ENCODE data around the gene ITPK1.
A peak's percentile ranks its signal among the peaks of the same experiment; 100 is the strongest.
"Not testable (repeated sequence)": the region's sequence is repeated elsewhere in the genome, so short reads cannot be mapped to it uniquely, and the experiment has no call there.

Gene ITPK1

DNA sequence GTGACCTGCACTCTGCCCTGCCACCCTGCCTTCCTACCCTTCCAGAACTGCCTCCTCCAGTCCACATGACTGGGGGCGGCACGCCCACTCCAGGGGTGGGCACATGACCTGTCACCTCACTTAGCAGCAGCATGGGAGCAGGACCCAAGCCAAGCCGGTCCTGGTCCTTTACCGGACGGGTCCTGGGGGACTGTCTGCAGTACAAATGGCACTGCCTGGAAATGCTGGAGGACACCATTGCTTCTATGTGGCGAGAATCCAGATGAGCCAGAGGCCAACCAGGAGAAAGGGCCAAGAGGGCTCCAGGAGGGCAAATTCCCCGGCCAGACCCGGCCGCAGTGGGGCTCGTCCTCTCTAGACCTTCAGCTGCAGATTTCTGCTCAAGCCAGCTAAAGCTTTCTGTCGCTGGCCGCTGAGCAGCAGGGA is 33.1 kb downstream of the ITPK1 start:
- DNase-seq: no peak

DNA sequence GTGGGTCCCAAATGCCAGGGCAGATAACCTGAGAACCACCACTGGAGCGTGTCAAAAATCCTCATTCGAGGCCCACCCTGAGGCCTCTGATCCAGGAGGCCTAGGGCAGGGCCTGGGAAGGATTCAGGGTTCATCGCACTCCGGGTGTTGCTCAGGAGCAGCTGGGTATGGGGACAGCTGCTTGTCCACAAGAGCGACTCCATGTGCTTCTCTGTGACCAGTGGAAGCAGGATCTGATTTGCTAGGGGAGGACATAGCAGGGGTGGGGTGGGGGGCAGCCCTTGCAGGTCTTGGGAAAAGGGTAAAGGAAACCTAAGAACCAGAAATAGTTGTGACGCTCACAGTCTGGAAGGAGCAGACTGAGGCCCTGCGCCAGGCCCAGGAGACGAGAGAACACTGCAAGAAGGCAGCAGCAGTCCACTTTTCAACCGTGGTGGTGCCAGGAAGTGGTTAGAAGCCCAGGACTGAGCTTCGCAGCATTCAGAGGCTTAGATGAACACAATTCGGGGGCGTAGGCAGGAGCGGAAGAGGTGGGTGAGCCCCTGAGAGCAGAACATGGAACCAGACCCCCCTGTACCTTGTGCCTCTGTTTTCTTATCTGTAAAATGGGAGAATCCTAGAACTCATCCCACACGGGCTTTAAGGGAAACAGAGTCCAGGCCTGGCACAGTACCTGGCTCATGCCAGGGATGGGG is 33.7 kb downstream of the ITPK1 start:
- DNase-seq: no peak

DNA sequence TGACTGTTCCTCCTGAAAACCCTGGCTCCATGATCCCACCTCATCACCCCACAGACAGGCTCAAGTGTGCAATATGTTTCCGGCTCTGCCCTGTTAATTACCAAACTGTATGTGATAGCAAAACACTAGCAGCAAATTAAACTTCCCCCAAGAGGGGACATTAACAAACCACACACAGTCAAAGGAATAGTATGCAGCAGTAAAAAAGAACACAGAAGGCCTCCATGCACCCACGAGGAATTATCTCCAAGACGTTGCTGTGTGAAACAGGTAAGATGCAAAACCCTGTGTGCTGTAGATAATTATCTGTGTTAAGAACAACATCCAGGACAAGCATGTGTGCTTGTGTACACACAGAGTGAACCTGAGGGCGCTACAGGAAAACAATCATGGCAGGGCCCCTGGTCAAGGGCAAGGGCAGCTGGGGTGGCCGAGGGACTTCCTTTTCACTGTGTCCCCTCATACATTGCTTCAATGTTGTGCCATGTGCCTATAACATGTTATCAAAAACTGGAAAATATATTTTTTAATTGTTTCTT is 35.8 kb downstream of the ITPK1 start:
- no peak for DNase-seq

DNA sequence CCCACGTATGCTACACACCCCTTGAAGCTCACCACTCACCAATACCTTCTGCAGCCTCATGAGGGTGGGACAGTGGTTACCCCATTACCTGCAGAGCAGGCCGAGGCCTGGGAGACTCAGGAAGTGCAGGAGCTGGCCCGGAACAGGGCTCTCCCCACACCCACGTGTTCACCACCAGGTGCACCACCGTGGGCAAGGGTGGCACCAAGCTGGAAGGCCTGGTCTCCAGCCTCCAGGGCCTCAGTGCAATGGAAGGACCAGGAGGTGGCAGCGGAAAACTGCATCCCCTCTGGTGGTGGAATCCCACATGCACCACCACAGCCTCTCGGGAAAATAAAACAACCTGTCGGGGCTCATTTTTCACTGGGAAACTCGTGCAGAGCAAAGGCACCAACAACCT is 36.4 kb downstream of the ITPK1 start:
- no peak for DNase-seq

DNA sequence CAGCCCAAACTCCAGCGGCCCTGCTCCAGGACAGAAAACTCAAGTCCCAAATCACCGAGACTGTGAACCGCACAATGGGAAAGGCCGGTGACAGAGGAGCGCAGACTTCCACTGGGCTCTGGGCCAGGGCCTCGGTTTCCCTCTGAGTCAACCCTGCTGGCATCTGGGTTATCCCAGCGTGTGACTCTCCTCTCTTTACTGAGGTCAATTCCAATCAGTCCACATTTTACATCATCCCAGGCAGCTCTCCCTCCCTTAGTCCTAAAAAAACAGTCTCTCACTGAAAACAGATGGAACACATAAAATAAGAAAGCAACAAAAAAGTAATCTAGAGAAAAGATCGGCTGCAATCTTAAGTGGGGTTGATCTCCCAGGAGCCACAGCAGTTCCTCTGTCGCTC is 36.9 kb downstream of the ITPK1 start:
- DNase-seq: no peak

DNA sequence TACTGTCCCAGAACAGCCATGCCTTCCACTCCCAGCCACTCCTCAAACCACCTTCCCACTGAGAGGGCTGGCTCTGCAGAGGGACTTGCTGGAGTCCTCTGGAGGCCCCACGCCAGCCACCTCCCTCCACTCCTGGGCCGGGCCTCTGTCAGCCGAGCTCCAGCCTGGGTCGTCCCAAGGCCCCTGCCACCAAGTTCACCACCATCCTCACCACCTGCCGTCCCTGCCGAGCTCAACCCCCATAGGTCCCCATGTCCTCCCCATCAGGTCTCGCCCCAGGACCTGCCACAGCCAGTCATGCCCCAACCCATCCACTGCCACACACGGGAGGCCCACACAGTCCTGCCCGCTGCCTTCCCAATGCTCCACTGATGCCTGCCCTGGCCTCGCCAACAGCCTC is 39.0 kb downstream of the ITPK1 start:
- DNase-seq: no peak

DNA sequence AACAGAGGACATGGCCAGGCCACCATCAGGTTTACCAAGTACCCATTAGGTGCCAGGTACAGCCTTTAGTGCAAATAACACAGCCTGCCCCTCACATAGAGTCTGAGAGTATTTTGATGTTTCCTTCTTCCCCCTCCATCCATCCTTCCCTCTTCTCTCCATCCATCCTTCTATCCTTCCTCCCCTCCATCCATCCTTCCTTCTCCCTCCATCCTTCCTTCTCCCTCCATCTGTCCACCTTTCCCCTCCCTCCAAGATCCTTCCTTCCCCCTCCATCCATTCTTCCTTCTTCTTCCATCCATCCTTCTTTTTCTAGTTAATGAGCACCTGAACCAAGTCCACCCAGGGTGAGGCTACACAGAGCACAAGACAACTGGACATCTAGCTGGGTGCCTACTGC is 39.8 kb downstream of the ITPK1 start:
- no peak for DNase-seq

DNA sequence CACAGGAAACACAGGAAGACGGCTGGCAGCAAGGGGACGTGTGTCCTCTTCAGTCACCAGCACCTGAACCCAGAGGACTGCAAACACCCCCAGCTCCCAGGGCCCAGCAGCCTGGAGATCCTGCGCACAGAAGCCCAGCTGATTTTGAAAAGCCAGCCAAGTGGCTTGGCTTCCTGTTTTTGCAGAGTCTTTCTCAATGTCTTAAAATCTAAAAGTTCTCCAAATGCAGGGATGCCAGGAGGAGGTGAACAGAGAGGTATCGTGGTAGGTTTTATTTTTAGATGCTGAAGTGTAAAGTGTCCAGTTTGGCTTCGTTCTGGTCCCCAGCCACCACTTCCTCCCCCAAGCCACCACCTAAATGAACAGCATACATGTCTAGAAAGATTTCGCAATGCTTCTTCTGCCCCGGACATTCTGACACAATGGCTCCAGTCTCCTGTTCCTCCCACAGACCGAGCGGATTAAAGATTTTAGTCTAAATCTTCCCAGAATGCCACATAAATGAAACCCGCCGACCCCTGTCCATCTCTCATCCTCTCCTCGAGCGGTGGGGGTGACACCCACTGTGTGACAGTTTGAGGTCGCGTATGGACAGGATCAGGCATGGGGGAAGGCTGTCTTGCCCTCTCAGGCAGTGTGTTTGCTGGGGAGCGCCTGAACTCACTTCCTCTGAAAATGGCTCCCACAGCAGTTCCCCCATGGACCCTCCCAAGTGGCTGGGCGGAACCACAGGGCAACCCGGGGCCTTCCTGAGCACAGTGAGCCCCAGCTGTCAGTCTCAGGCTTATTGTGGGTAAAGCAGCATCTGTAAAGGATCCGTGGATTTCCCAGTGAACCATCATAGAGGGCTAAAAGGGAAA is 41.6 kb downstream of the ITPK1 start:
- peak; percentile 96 for DNase-seq

DNA sequence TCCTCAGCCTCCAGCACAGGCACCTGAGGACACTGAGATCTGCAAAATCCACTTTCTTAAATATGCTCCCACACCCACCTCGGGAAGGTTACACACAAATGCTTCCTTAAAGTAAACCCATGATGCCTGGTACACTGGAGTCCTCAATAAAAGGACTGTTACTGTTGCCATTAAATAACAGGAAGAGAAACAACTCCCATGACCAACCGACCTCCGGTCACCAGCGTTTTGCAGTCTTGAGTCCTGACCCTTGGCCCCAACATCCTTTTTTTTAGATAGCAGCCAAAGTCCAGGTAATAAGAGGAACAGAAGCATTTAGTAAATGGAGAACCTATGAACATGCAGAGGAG is 42.4 kb downstream of the ITPK1 start:
- DNase-seq: peak; percentile 72

DNA sequence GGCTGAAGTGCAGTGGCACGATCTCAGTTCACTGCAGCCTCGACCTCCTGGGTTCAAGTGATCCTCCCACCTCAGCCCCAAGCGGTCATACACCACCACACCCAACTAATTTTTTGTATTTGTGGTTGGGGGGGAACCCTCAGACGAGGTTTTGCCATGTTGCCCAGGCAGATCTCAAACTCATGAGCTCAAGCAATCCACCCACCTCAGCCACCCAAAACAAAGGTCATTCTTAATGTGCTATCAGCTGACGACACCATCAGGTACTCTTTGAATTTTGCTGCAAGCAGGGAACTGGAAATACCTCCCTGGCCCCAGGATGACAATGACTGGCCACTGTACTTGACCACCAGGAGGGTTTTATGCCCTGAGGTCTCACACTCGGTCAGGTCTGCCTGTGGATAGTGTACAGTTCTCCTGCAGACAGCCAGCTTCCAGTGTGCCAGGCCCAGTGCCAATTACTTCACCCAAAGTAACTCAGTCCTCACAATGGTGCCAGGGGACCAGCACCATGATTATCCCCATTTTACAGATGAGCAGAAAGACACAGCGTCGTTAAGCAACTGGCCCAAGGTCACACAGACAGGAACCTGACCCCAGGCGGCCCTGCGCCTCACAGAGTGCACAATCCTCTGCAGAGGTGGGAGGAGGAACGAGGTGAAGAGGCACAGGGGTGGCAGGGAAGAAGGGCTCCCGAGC is 42.9 kb downstream of the ITPK1 start:
- DNase-seq: no peak

DNA sequence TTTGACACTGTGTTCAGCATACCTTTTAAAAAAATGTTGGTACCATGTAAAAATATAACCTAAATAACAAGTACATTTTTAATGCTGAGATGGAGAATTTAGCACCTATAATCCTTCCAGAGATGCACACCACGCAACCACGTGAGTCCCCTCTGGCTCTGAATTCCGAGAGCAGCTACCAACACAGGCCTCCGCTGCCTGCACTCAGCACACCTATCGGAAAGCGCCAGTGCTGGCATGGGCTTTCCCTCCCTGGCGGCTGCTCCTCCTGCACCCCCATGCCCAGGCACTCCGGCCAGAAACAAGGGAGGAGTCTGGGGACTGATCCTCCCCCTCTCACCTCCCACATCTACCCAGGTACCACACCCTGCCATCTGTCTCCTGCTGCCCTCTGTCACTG is 47.0 kb downstream of the ITPK1 start:
- DNase-seq: no peak

DNA sequence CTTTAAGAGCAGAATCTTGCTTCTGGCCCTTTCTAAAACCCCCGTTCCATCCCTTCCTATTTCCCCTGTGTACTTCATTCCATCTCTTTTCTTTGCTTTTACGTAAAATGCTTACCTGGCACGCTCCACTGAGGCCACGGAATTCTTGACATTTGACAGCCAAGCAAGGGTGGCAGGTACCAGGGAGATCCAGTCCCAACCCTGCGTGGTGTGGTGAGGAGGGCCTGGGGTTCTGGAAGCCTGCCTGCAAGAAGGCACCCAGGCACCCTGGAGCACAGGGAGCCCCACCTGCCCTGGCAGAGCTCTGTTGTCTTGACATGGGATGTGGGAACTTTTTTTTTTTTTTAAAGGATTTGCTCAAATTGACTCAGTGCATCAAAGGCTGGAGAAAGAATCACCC is 48.6 kb downstream of the ITPK1 start:
- DNase-seq: no peak

DNA sequence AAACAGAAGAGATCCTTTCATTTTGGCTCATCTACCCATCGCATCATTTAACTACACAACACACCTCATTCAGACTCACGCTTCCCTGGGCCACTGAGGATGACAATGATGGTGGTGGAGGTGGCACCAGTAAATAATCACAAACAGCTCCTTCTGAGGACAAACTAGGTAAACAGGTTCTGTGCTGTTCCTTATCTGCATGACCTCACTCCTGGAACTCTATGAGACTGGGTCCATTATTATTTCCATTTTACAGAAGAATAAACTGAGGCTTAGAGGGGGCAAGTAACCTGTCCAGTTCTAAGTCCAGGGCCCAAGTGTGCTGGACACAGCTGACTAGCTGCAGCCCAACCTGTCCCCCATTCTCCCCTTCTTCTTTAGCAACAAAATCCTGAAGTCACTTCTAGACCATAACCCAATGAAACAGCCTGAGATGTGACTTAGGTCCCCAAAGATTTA is 50.4 kb downstream of the ITPK1 start:
- no peak for DNase-seq

DNA sequence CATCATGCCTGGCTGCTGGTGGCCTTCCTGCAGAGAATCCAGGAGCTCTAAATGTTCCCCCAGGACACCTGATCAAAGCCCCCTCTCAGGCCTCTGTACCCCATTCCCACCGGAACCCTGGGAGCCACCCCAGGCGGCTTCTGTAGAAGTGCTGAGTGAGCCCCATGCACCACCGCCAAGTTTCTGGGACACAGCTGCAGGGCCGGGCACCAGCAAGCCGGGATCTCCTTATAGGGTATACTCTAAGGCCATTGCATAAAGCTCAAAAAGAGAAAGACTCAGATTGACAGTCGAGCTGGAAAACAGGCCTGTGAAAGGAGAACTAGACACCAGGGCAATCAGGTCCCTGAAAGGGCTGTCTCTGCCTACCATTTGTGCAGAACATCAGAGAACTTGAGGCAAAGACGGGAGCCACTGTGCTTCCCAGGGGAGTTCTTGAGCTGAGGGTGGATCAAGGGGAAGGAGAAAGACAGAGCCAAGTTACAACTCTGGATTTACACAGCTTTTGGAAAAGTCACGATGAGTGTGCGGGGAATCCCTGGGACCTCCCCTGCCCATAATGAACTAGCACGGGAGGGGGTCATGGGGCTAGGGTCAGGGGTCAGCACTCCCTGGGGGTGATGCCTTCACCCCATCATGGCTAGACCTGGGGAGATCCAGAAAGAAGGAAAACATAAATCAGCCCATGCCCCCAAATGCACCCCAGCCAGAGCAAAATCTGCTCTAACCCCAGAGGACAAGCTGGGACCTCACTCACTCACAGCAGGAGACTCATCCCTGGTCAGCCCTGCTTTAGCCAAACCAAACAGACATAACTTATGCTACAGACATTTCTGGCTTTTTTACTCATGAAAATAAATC is 51.1 kb downstream of the ITPK1 start:
- DNase-seq: no peak

DNA sequence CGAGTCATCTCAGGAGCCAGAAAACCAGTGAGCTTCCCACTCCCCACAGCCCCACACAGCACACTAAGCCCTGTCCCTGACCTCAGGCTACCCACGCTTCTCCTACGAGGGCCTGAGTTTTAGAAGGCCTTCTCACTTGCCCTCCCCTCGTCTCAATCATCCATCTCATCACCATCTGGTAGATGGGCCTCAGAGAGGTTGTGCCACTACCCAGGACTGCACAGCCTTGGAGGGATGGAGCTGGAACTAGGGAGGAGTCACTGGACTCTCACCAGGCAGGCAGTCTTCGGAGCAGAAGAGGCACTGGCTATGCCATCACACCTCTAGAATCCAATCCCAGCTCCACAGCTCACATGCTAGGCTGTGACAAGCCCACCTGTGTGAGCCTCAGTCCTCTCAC is 52.3 kb downstream of the ITPK1 start:
- DNase-seq: no peak

DNA sequence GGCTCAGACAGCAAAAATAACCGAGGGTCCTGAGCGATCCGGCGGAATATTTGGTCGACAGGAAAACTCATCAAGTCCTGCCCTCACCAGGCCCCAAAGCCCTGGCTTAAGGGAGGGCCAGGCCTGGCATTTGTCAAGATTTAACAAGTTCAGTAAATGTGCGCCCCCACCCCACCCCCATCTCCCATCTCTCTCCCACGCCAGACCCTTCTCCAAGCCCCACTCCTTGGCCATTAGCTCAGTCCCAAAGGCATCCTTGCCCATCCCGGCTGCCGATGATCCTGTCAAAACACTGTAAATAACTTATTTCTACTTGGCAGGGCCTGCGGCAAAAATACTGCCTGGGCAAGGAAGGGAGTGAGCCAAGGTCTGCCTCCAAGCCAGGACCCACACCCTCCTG is 52.8 kb downstream of the ITPK1 start:
- no peak for DNase-seq

DNA sequence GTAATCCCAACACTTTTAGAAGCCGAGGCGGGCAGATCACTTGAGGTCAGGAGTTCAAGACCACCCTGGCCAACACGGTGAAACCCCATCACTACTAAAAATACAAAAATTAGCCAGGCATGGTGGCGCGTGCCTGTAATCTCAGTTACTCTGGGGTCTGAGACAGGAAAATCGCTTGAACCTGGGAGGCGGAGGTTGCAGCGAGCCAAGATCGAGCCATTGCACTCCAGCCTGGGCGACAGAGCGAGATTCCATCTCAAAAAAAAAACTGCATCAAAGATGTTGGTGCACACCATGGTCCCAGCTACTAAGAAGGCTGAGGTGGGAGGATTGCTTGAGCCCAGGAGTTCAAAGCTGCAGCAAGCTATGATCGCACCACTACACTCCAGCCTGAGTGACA is 53.7 kb downstream of the ITPK1 start:
- not testable (repeated sequence) for DNase-seq

DNA sequence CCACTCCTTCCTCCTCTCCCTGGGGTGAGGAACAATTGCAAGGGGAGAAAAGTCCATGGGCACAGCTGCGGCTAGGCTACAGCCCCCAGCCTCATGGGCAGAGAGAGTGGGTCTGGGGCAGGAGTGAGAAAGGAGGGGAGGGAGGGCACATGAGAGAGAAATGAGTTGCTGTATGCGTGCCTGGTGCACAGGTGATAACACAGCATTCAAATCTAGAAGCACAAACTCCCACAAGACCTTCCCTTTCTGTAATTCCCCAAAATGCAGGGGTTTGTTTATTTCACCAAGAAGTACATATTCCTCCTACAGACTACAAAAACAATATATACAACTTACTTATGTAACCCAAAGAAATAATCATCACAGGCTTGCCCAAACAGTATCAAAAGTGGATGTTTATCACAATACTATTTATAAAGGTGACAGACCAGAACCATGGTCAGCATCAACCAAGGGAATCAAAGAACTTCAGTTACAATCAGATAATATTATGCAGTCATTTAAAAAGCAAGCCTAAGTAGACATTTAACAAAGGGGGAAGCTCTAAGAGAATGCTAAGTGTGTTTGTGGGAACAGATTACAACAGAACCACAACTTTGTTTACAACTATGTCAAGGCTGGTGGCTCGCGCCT is 54.2 kb downstream of the ITPK1 start:
- DNase-seq: no peak

DNA sequence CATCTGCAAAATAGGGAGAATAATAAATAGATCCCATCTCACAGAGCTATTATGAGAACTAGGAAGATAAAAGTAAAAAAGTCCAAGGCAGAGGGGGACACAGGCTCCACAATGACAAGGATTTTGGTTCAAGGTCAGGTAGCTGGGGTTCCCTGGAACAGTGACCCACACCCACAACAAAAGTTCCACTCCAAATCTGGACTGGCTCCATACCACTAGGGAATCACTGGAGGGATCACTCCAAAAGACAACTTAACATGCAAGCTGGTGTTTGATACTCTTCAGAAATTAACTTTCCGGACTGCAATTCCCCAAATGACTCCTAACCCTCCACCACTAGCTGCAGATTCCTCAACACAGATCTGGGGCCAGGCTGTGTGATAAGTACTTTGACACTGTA is 54.9 kb downstream of the ITPK1 start:
- no peak for DNase-seq

DNA sequence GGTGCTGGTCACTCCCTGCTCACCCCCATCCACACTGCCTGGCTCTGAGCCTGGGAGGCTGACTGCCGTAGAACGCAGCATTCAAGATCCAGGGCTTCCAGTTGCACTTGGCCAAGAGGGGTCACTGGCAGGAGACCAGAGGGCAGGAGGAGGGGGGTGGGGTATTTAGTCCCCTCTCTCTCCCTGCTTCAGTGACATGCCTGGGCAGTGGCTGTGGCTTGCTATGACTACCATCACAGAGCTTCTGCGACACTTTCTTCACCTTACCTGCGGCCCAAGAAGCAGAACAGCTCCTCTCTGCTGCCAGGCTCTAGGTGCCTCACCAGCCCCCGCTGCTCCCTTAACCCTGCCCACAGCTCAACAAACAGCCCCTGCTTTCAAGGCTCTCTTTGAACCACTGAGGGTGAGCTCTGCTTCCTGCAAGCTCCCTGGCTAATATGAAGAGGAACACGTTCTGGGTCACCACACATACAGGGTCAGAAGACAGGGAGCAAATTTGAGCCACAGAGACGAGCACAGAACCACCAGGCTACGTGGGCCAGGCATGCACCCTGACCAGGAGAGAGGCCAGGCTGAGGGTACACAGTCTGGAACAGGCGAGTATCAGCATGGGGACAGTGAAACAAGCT is 55.7 kb downstream of the ITPK1 start:
- DNase-seq: no peak

DNA sequence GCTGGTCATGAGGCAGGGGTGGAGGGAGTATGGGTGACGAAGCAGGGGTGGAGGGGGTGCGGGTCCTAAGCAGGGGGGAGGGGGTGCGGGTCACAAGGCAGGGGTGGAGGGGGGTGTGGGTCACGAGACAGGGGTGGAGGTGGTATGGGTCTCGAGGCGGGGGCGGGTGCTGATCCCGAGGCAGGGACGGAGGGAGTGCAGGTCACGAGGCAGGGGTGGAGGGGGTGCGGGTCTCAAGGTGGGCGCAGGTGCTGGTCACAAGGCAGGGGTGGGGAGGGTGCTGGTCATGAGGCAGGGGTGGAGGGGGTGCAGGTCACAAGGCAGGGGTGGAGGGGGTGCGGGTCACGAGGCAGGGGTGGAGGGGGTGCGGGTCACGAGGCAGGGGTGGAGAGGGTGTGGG is 56.5 kb downstream of the ITPK1 start:
- no peak for DNase-seq

Data from AML-193 (cell line).